HG02970 (cell line): ENCODE measurements around the gene UCK2.

ENCODE experiments used
- ATAC-seq: cut with Tn5 transposase; IDR thresholded peaks from one replicate; pipeline ENCODE4 v1.9.1; 2021; ENCODE audit warnings: mild to moderate bottlenecking, moderate library complexity, moderate number of reproducible peaks; ENCODE audit not compliant: unreplicated experiment, low FRiP score

Gene UCK2

GRCh38 chr1:165928075-165928731 is 100.8 kb downstream of the UCK2 start:
- ATAC-seq: no peak

GRCh38 chr1:165930961-165931360 is 103.5 kb downstream of the UCK2 start:
- ATAC-seq: no peak

GRCh38 chr1:165933446-165934170 is 106.2 kb downstream of the UCK2 start:
- ATAC-seq: no peak

GRCh38 chr1:165936542-165936941 is 109.1 kb downstream of the UCK2 start:
- ATAC-seq: no peak

- no peak for ATAC-seq
Observed at GRCh38 chr1:165937829-165938228, 110.4 kb downstream of the UCK2 start.

GRCh38 chr1:165938844-165939243 is 111.4 kb downstream of the UCK2 start:
- ATAC-seq: no peak

GRCh38 chr1:165941531-165941930 is 114.1 kb downstream of the UCK2 start:
- no peak for ATAC-seq

GRCh38 chr1:165942062-165942461 is 114.6 kb downstream of the UCK2 start:
- ATAC-seq: no peak

- no peak for ATAC-seq
Observed at GRCh38 chr1:165942927-165943597, 115.6 kb downstream of the UCK2 start.

- ATAC-seq: no peak
Observed at GRCh38 chr1:165945911-165946310, 118.5 kb downstream of the UCK2 start.

- ATAC-seq: no peak
Observed at GRCh38 chr1:165947797-165948455, 120.5 kb downstream of the UCK2 start.

- no peak for ATAC-seq
Observed at GRCh38 chr1:165949335-165950130, 122.1 kb downstream of the UCK2 start.

- ATAC-seq: no peak
Observed at GRCh38 chr1:165954940-165955339, 127.5 kb downstream of the UCK2 start.

- ATAC-seq: no peak
Observed at GRCh38 chr1:165958306-165958705, 130.9 kb downstream of the UCK2 start.

- no peak for ATAC-seq
Observed at GRCh38 chr1:165960136-165960535, 132.7 kb downstream of the UCK2 start.

GRCh38 chr1:165960881-165961280 is 133.5 kb downstream of the UCK2 start:
- ATAC-seq: no peak
